HL-60/S4 (cell line): Measurements from ENCODE around the gene ALG14.
"Not testable (repeated sequence)": the region's sequence is repeated elsewhere in the genome, so short reads cannot be mapped to it uniquely, and the experiment has no call there.

Source experiments
- in situ Hi-C: fragments of 300-500 bp; cut with MboI; formaldehyde crosslinking; loops from 2 replicates; pipeline ENCODE4 v1.14.3; 2022; ENCODE audit warnings: low sequenced_read_pairs

ALG14 gene, protein sequence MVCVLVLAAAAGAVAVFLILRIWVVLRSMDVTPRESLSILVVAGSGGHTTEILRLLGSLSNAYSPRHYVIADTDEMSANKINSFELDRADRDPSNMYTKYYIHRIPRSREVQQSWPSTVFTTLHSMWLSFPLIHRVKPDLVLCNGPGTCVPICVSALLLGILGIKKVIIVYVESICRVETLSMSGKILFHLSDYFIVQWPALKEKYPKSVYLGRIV

DNA sequence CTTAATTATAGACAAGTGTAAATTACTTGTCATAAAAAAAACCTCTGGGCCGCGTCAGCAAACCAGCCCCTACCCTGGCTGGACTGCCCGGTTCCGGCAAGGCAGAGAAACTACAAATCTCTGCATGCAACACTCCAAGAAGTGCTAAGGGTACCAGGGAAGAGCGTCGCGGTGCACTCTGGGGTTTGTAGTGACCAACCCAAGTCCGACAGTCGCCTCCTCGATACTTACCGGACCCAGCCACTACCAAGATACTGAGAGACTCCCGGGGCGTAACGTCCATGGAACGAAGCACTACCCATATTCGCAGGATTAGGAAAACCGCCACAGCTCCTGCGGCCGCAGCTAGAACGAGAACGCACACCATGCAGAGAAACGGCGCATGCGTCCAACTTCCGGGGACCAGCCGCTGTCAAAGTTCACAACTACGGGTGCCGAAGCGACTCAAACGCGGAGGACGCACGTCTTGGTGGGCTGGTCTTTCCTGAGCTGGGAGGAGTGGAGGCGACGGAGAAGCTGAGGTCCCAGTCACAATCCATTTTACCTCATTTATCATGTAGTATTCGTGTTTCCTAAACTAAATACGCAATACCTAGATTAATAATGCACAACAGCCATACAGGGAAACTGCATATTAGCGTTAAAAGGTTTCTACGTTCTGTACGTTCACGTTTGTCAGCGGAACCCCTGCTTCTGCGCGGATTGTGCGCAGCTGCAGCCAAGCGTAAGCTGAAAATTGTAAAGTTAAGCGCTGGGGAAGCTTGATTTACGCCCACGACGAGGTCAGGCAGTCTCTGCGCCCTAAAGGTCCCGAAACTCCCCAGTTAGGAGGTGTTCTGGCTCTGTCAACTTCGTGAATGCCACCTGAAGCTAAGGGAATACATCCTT lies at the start of gene ALG14:
ALG14 (minus strand) TSS at position 420 of the 888 bp plus-strand sequence; CDS start at position 367, 53 bp downstream.
- in situ Hi-C loops = no loop called here

- in situ Hi-C loops = no loop called here
These were observed 49.5 kb upstream of the ALG14 start for GRCh38 chr1:95122151-95122697.

DNA sequence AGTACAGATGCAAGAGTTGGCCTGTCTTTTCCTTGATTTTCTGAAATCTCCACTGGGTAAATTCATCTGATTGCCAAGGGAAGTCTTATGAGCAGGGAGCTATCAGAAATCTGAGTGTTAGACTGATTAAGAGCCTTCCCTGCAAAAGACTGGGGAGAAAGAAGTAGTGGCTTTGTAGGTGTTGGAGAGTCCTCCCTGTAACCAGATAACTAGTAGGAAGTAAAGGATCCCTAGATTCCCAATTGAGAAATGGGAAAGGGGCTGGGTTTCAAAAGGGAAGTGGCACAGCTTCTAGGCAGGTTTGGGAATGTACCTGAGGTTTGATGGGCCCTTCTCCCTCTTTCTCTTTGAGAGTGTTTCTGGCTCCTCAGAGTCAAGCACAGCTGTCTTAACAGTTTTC lies 46.5 kb upstream of the ALG14 start:
- in situ Hi-C loops = no loop called here

GRCh38 chr1:95118710-95119109 lies 46.0 kb upstream of the ALG14 start:
- in situ Hi-C loops = no loop called here

DNA sequence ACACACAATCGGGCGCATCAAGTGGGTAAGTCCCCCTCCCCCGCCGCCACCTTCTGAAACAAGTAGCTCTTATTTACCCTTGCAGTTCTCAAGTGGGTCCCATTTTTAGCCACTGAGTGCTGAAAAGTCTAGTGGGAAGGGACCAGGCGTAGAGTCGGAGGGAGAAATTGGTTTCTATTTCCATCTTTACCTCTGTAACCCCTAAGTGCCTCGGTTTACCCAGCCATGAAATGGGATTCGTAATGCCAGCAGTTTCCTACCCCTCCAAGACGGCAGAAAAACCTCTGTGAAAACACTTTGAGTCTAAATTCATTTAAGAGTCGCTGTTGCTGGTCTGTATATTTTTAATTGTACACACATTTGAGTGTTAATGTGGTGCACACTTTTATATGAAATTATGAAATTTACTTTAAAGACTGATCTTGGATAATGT lies 45.3 kb upstream of the ALG14 start:
- in situ Hi-C loops = no loop called here

DNA sequence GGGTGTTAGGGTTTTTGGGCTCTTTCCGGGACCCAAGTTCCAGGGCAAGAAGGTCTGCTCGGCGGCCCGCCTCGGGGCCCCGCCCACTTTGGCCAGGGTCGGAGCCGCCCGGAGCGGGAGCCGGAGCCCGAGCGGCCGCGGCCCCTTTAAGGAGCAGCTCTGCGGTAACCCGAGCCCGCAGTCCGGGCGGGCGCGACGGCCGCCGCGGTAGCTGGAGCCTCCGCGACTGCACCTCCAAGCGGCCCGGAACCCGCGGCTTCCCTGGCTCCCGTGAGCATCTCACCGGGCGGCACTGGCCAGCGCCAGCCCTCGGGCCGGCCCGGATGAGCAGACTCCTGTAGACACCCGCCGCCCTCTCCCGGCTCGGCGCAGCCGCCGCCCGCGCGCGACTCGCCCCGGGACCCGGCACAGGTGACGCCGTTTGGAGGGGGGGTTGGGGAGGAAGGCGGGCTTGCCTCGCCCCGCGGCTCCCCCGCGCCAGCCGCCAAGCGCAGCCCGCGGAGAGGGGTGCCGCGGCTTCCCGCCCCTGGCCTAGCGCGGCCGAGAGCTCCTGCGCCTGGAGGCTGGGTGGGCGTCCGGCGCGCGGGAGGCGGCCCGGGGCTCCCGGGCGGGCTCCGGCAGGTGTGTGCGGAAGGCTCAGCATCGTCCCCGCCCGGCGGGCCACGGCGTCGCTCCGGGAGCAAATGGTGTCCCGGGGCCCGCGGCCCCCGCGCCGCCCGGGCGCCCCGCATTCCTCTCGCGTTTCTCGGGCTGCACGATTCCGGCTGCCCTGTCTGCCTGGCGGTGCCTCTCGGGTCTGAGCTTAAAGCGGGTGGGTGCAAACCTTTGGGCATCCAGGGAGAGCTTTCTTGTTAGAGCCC lies 44.7 kb upstream of the ALG14 start, which contains the start of gene TLCD4:
TLCD4 (plus strand) TSS at position 149 of the 860 bp plus-strand sequence. CDS start 26,547 bp downstream, outside the sequence.
- in situ Hi-C loops = no loop called here

GRCh38 chr1:95116580-95117206 lies 43.9 kb upstream of the ALG14 start:
- in situ Hi-C loops = no loop called here

DNA sequence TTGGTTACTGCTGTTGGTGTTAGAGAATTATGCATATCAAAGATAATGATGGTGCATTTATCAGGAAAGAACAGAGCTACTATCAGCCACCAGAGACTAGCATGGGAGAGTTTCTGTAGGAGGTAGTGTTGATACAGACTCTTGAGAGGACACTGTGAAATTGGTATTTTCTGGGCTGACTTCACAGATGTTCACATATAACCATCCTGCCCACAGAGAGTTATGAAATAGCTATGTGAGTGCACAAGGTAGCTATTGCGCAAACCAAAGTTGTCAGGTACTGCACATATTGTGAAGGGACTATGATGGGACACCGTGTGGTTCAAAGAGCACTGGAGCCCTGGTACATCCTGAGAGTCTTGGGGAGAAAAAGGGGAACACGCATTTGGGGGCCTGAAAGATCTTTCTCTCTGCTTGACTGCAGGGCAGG lies 43.0 kb upstream of the ALG14 start:
- in situ Hi-C loops = no loop called here

- in situ Hi-C loops = no loop called here
These were observed 40.9 kb upstream of the ALG14 start for GRCh38 chr1:95113684-95114083.

- in situ Hi-C loops = no loop called here
These were observed 38.3 kb upstream of the ALG14 start for GRCh38 chr1:95111014-95111413.

- in situ Hi-C loops = no loop called here
These were observed 36.0 kb upstream of the ALG14 start for GRCh38 chr1:95108792-95109191.

DNA sequence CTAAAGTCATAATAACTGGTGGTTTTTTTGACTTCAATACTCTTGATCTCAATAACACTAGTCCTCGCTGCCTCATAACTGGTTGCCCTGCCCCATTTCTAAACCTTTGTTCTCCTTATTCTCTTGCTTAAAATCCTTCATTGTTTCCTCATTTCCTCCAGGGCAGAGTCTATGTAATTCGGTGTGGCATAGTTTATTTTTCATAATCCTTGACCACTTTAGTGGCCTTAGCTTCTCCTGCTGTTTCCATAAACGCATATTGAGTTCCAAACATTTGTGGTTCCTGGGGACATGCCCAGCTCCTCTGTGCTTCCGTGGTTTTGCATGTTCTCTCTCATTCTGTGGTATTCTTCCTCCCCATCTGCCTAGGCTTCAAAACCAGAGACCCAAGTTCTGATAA lies 25.4 kb upstream of the ALG14 start:
- in situ Hi-C loops = no loop called here

DNA sequence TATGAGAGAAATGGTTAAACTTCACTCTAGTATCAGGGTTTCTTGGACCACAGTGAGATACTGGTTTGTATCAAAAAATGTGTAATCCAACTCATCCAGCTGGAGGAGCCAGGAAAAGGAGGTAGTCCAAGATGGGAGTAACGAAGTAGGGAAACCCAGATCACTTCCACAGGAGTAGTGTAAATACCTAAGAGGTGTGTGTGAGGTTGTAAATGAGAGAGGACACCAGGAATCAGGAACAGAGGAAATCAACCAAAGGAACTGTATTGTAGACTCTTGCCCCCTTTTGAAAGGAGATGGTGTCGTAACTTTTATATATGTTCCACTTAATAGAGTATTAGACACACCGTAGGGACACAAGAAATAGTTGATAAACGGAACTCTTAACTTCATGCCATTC lies 24.7 kb upstream of the ALG14 start:
- in situ Hi-C loops = no loop called here

DNA sequence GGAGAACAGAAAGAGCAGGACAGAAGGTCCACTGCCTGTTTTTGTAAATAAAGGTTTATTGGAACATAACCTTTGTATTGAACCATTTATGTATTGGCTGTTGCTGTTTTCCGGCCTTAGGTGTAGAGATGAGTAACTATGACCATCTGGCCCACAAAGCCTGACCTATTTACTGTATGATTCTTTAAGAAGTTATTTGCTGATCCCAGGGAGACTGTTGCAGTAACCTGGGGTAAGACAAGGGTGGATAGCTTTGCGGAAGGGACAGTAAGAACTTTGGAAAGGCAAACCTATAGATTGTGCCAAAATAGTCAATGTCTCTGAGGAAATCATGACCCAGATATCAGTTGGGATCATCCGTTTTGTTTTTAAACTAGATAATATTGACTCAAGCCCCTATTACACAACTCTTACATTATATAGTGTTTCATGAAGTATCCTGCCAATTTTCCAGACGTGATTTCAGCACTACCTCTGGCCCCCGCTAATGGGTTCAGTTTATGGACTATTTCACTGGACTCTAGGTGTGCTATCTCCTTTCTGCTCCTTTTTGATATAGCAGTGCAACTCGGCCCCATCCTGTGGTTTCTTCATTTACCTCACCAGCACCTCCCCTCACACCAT lies 23.6 kb upstream of the ALG14 start:
- in situ Hi-C loops = no loop called here

DNA sequence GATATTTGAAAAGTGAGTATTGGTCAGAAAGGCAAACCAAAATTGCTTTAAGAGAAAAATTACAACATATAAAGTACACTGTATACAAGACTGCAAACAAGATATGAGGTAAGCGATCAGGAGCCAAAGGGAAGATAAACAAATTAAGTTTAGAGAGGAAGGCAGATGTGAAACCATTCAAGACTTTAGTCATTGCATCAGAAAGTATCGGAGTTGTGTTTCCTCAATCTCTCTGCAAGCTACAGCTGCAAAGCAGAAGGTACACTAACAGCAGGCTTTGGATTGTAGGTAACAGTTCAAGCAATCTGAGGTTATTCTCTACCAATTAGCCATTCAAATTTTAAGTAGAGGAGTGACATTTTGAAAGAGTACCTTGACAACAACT lies 23.1 kb upstream of the ALG14 start:
- in situ Hi-C loops = no loop called here

DNA sequence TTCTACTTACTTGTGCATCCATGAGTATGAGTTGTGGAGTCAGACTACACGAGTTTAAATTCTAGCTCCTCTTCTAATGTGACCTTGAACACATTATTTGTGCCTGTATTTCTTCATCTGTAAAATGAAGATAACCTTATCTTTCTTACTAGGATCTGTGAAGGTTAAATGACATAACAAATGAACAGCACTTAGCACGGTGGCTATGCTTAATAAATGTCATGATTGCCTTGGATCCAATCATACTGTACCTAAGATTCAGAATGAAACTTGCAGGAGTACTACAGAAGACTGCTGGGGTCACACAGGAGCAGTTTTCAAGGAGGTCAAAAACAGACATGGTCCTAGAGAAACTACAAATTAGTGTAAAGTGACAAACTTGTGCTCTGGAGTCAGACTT lies 22.2 kb upstream of the ALG14 start:
- in situ Hi-C loops = no loop called here

- in situ Hi-C loops = no loop called here
These were observed 20.5 kb upstream of the ALG14 start for GRCh38 chr1:95093296-95093695.

GRCh38 chr1:95092891-95093290 lies 20.1 kb upstream of the ALG14 start:
- in situ Hi-C loops = not testable (repeated sequence)

DNA sequence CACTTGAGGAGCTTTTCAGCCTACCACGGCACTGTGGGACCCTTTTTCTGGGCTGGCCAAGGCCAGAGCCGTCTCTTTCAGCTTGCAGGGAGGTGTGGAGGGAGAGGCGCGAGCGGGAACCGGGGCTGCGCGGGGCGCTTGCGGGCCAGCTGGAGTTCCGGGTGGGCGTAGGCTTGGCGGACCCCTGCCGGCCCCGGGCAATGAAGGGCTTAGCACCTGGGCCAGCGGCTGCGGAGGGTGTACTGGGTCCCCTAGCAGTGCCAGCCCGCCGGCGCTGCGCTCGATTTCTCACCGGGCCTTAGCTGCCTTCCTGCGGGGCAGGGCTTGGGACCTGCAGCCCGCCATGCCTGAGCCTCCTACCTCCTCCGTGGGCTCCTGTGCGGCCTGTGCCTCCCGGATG lies 18.5 kb upstream of the ALG14 start:
- in situ Hi-C loops = not testable (repeated sequence)
